Thoracic aorta (tissue), 2 donors: ENCODE measurements around the gene PLEKHG4. TPM values are rescaled to one million over a fixed set of nuclear protein-coding genes. Genes with fewer than 3 reads are reported as not detected.
A peak's percentile ranks its signal among the peaks of the same experiment; 100 is the strongest.

Experiments used
- ATAC-seq: fragments of 150-250 bp; one replicate; pipeline ENCODE4 v1.8.0; 2017; ENCODE audit warnings: low read depth; ENCODE audit not compliant: insufficient number of reproducible peaks, low FRiP score
- DNase-seq: peaks from one replicate; pipeline ENCODE4 v3.0.0-alpha.2; 2020; ENCODE audit warnings: low spot score
- H3K27ac ChIP-seq, 2 donors: fragments of 200-600 bp; sonication (generic); 1 replicate in 1 of 2; 2 replicates in 1 of 2; pipeline ENCODE4 v1.5.1; 2016; ENCODE audit warnings: mild to moderate bottlenecking in 2 of 2, moderate library complexity in 2 of 2
- H3K27me3 ChIP-seq: fragments of 200-600 bp; sonication (generic); replicated peaks from 2 replicates; pipeline ENCODE4 v1.6.0; 2016; ENCODE audit warnings: mild to moderate bottlenecking; ENCODE audit not compliant: insufficient read depth
- H3K36me3 ChIP-seq: fragments of 200-600 bp; sonication (generic); one replicate; pipeline ENCODE4 v1.5.1; 2016
- H3K4me1 ChIP-seq, 2 donors: fragments of 200-600 bp; sonication (generic); 1 replicate in 1 of 2; 2 replicates in 1 of 2; pipeline versions ENCODE4 v1.5.1 to v1.6.0; 2016; ENCODE audit warnings: low read depth in 2 of 2, mild to moderate bottlenecking in 1 of 2; ENCODE audit not compliant: control insufficient read depth in 1 of 2
- H3K4me3 ChIP-seq: fragments of 200-600 bp; sonication (generic); 2 replicates; pipeline ENCODE4 v1.5.1; 2016; ENCODE audit warnings: mild to moderate bottlenecking
- H3K9me3 ChIP-seq: fragments of 200-600 bp; sonication (generic); 2 replicates; pipeline ENCODE4 v1.5.1; 2016
- total RNA-seq, 2 donors: library from RNA; depleted of rRNA; stranded (reverse); fragments of >200 nt; gene quantifications; one replicate each; pipeline versions ENCODE4 v1.1.0 to v1.2.3, GENCODE V29; 2016
- TF ChIP-seq, protein P1 (sequence below): fragments of 200-600 bp; sonication (generic); IDR thresholded peaks from one replicate; pipeline ENCODE4 v1.5.1; 2019; ENCODE audit warnings: antibody characterized with exemption

Gene PLEKHG4
- total RNA-seq, 2 donors from 2014 or later = 3.1 to 15.6 TPM

- TF ChIP-seq, protein P1, sequence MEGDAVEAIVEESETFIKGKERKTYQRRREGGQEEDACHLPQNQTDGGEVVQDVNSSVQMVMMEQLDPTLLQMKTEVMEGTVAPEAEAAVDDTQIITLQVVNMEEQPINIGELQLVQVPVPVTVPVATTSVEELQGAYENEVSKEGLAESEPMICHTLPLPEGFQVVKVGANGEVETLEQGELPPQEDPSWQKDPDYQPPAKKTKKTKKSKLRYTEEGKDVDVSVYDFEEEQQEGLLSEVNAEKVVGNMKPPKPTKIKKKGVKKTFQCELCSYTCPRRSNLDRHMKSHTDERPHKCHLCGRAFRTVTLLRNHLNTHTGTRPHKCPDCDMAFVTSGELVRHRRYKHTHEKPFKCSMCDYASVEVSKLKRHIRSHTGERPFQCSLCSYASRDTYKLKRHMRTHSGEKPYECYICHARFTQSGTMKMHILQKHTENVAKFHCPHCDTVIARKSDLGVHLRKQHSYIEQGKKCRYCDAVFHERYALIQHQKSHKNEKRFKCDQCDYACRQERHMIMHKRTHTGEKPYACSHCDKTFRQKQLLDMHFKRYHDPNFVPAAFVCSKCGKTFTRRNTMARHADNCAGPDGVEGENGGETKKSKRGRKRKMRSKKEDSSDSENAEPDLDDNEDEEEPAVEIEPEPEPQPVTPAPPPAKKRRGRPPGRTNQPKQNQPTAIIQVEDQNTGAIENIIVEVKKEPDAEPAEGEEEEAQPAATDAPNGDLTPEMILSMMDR = no peak
- peaks cover 44 to 65% of the 10 kb centered on the region in 2 donors for H3K4me1 ChIP-seq
- ATAC-seq (no peak), DNase-seq (peak; percentile 36)
- peak overlapping the region; percentile 7 for H3K4me3 ChIP-seq
- no peaks in the 10 kb centered on the region for H3K36me3 ChIP-seq
- no peaks in the 10 kb centered on the region for H3K9me3 ChIP-seq
- H3K27me3 ChIP-seq = no peaks in the 10 kb centered on the region
- H3K27ac ChIP-seq = peak overlapping the region; percentile 74 to 84
Observed at GRCh38 chr16:67244387-67245185, 34.7 kb upstream of the PLEKHG4 start.

DNA sequence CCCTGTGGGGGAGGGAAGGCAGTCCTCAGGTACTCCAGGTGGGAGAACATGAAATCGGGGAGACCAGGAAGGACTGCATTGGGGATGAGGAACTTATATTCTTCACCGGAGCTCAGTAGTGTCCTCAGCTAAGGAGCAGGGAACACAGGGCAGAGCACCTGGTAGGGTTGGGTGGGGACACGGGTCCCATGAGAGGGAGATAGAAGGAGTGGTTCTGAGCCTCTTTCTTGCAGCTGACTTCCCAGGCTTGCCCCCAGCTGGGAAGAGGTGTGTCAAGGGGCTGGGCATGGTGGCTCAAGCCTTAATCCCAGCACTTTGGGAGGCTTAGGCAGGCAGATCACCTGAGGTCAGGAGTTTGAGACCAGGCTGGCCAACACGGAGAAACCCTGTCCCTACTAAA lies 34.1 kb upstream of the PLEKHG4 start:
- Histone ChIP-seq H3K36me3 (no peaks in the 10 kb centered on the region), H3K4me1 (peaks cover 44 to 61% of the 10 kb centered on the region in 2 donors), H3K27ac (peak overlapping the region; percentile 74 to 84), H3K4me3 (peak overlapping the region; percentile 82), H3K9me3 (no peaks in the 10 kb centered on the region), H3K27me3 (no peaks in the 10 kb centered on the region)
- TF ChIP-seq, protein P1 = no peak
- ATAC-seq (no peak), DNase-seq (no peak)

DNA sequence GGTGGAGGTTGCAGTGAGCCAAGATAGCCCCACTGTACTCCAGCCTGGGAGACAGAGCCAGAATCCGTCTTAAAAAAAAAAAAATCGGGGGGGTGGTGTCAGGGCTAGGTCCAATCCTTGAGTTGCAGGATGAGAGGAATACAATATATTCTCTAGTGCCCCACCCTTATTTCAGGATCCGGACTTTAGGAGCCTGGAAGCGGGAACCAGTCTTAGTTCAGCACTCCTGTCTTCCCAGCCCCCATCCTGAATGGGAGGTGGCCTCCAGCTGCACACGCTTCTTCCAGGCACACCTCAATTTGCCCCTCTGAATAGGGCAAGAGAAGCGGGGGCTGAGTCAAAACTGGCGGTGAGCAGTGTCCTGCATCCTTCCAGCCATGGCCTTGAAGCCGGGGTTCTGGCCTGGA lies 33.7 kb upstream of the PLEKHG4 start:
- DNase-seq (no peak), ATAC-seq (no peak)
- TF ChIP-seq, protein P1 = no peak
- H3K36me3 ChIP-seq = no peaks in the 10 kb centered on the region
- peaks cover 41 to 56% of the 10 kb centered on the region in 2 donors for H3K4me1 ChIP-seq
- H3K9me3 ChIP-seq = no peaks in the 10 kb centered on the region
- peak overlapping the region; percentile 82 for H3K4me3 ChIP-seq
- H3K27me3 ChIP-seq = no peaks in the 10 kb centered on the region
- H3K27ac ChIP-seq = peak overlapping the region; percentile 74 to 84

DNA sequence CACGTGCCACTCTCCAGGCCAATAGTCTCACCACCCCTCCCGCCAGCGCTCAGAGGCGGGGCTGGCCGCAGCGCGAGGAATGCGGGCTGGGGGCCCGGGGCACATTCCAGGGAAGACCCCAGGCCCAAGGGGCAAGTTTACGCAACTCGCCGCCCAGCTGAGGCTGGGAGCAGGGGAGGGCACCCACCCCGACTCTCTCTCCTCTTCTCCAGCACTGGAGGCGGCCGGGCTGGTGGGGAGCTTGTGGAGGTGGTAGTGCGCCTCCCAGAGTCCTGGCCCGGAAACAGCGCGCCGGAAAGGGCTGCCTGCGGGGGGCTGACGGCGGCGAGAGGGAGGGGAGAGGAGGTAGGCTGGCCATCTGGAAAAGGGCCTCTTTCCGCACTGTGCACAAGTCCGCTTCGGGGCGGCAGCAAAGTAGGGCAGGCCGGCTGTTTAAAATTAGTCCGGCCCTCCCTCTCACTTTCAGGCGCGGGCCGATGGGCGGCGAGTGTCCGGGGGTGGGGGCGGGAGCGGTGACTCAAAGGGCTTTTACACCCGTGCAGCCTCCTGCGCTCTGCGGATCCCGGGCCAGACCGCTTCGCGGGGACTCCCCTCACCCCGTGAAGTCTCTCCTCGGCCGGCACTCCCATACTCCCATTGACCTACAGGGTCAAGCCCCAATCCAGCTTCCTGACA lies 33.1 kb upstream of the PLEKHG4 start:
- Histone ChIP-seq H3K27me3 (no peaks in the 10 kb centered on the region), H3K4me1 (peaks cover 37 to 52% of the 10 kb centered on the region in 2 donors), H3K9me3 (no peaks in the 10 kb centered on the region), H3K36me3 (no peaks in the 10 kb centered on the region), H3K27ac (peak overlapping the region; percentile 74 to 84), H3K4me3 (peak overlapping the region; percentile 82)
- DNase-seq (no peak), ATAC-seq (no peak)
- TF ChIP-seq, protein P1 = peak; percentile 19

- Histone ChIP-seq H3K4me1 (peaks cover 33 to 46% of the 10 kb centered on the region in 2 donors), H3K27me3 (no peaks in the 10 kb centered on the region), H3K9me3 (no peaks in the 10 kb centered on the region), H3K36me3 (no peaks in the 10 kb centered on the region), H3K27ac (peak overlapping the region; percentile 74 to 84), H3K4me3 (peak overlapping the region; percentile 82)
- DNase-seq = no peak
- no peak for ATAC-seq
- TF ChIP-seq, protein P1 = no peak
Observed at GRCh38 chr16:67246756-67247191, 32.6 kb upstream of the PLEKHG4 start.
